GM12864 (cell line): ENCODE data around the gene MT3.
"Not testable (repeated sequence)": the region's sequence is repeated elsewhere in the genome, so short reads cannot be mapped to it uniquely, and the experiment has no call there.

Source experiments
- DNase-seq: peaks from one replicate; pipeline ENCODE4 v3.0.0-alpha.2; 2011; ENCODE audit warnings: low read depth
- H3K4me3 ChIP-seq: 2 replicates; pipeline ENCODE4 v1.5.1; 2011; ENCODE audit warnings: mild to moderate bottlenecking, low read depth, low read length, control low read depth
- TF ChIP-seq, protein P1 (sequence below): IDR thresholded peaks from 2 replicates; pipeline ENCODE4 v1.5.1; 2011; ENCODE audit warnings: low read depth, mild to moderate bottlenecking, moderate library complexity, low read length, control low read depth, inconsistent platforms; ENCODE audit errors: missing control alignments

Gene MT3

DNA sequence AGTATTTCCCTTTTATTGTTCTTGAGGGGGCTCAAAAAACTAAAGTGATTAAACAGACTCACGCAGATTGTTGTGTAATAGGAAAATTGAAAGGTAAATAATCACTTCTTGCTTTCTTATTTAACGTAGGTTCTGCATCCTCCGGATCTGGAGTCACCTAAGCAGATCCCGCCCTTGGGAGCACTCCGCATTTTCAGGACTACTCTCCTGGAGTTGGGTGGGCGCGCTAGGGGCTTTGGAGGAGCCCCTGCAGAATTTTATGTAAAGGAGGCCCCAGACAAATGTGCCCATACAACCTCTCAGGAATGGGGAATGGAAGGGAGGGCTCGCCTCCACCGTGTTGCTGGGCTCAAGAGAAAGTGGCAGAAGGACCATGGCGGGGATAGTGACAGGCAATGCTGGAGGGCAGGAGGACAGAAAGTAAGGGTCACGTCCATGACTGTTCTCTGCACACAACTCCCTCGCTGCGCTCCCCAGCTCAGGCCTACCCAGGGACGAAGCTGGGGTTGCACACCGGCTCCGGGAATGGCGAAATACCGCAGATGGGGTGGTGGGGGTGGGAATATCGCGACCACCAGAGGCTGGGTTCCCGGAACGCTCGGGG lies 27.4 kb downstream of the MT3 start:
- TF ChIP-seq, protein P1, sequence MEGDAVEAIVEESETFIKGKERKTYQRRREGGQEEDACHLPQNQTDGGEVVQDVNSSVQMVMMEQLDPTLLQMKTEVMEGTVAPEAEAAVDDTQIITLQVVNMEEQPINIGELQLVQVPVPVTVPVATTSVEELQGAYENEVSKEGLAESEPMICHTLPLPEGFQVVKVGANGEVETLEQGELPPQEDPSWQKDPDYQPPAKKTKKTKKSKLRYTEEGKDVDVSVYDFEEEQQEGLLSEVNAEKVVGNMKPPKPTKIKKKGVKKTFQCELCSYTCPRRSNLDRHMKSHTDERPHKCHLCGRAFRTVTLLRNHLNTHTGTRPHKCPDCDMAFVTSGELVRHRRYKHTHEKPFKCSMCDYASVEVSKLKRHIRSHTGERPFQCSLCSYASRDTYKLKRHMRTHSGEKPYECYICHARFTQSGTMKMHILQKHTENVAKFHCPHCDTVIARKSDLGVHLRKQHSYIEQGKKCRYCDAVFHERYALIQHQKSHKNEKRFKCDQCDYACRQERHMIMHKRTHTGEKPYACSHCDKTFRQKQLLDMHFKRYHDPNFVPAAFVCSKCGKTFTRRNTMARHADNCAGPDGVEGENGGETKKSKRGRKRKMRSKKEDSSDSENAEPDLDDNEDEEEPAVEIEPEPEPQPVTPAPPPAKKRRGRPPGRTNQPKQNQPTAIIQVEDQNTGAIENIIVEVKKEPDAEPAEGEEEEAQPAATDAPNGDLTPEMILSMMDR: no peak
- DNase-seq: no peak
- H3K4me3 ChIP-seq: peak overlapping the region; percentile 31

DNA sequence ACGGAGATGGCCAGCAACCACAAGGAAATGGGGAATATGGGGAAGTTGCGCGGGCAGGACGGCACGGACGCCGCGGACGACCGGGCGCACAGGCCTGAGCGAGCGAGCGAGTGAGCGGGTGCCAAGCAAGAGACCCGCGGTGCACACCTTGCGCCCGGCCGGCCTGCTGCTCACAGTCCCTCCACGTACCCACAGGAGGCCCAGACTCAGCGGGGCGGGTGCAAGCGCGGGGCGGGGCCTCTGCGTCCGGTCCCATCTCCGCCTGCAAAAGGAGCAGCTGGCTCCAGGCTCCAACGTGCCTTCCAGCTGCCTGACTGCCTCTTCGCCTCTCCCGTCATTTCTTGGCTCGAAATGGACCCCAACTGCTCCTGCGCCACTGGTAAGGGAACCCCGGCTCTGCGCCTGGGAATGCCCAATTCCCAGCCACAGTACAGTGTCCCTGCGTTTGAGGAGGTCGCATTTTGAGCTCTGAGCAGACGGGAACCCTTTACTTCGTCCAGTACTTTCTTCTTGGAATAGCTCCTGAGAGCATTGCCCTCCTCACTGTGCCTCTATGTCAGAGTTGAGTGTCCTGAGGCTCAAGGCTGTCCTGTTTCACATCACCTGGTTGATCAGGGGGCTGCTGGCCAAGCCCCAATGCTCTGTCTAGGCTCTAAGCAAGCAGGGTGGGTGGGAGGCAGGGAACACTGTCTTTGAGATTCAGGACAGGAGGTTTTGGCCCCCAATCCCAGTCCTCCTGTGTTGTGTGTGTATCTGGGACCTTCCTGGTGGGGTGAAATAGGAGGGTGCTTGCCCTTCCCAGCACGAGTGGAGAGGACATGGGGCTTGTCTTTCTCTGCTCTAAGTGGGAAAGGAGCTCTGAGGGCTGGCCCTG lies 28.1 kb downstream of the MT3 start:
- TF ChIP-seq, protein P1: no peak
- no peak for DNase-seq
- peak overlapping the region; percentile 31 for H3K4me3 ChIP-seq

DNA sequence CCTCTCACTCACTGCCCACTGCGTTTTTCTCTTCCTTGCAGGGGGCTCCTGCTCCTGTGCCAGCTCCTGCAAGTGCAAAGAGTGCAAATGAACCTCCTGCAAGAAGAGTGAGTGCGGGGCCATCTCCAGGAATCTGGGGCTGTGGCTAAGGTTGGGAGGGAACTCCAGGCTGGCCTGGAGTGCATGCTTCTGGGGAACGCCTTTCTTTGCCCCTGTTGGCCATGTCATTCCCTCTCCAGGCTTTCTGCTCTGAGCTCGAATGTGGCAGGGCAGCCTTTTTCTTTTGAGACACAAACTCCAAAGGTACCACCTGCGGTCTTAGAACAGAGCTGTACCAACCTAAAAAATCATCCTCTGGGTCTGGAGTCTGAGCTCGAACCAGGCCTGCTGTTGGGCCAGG lies 28.8 kb downstream of the MT3 start:
- TF ChIP-seq, protein P1: no peak

DNA sequence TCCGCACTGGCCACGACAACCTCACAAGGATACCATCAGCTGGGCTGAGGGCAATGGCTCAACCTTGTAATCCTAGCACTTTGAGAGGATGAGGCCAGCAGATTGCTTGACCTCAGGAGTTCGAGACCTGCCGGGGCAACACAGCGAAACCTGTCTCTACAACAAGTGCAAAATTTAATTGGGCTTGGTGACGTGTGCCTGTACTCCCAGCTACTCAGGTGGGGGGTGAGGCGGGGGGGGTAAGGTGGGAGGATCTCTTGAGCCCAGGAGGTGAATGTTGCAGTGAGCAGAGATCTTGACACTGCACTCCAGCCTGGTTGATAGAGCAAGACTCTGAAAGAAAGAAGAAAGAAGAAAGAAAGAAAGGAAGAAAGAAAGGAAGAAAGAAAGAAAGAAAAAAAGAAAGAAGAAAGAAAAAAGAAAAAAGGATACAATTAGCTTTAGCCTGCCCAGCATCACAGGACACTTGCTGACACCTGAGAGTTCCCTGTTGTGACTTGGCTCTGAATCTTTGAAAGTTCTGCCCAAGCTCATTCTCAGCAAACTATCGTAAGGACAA lies 31.1 kb downstream of the MT3 start:
- TF ChIP-seq, protein P1: no peak
- no peak overlapping the region for H3K4me3 ChIP-seq
- no peak for DNase-seq

More for the DNA sequence above, 28.8 kb downstream of the MT3 start:
- H3K4me3 ChIP-seq: no peak overlapping the region
- DNase-seq: no peak

DNA sequence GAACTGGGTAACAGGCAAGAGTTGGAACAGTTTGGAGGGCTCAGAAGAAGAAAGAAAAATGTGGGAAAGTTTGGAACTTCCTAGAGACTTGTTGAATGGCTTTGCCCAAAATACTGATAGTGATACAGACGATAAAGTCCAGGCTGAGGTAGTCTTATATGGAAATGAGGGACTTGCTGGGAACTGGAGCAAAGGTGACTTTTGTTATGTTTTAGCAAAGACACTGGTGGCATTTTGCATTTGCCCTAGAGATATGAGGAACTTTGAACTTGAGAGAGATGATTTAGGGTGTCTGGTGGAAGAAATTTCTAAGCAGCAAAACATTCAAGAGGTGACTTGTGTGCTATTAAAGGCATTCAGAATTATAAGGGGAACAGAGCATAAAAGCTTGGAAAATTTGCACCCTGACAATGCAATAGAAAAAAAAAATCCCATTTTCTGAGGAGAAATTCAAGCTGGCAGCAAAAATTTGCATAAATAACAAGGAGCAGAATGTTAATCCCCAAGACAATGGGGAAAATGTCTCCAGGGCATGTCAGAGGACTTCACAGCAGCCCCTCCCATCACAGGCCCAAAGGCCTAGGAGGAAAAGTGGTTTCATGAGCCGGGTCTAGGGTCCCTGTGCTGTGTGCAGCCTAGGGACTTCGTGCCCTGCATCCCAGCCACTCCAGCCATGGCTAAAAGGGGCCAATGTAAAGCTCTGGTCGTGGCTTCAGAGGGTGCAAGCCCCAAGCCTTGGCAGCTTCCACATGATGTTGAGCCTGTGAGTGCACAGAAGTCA lies 32.5 kb downstream of the MT3 start:
- not testable (repeated sequence) for DNase-seq, H3K4me3 ChIP-seq

DNA sequence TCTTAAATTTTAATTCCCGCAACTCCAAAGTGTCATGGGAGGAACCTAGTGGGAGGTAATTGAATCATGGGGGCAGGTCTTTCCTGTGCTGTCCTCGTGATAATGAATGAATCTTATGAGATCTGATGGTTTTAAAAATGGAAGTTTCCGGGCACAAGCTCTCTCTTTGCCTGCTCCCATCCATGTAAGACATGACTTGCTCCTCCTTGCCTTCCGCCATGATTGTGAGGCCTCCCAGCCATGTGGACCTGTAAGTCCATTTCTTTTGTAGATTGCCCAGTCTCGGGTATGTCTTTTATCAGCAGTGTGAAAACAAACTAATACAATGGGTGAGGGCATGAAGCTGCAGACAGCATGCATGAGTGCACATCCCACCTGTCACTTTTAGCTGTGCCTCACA lies 33.9 kb downstream of the MT3 start:
- not testable (repeated sequence) for DNase-seq, H3K4me3 ChIP-seq

DNA sequence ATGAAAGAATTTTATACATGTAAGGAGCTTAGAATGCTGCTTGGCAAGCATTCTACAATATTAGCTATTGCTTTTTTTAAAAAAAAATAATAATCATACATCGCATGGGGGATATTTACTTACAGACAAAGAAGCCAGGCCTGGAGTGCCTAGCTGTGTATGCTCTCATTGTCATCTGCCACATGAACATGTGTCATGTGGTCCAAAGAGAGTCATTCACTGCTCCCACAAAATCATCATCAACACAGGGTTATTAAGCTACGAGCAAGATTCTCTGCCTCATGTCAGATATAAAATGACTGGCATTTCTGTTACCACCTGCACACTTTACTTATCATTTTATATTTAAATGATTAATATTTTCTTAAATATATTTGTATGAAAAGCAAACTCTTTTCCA lies 34.3 kb downstream of the MT3 start:
- TF ChIP-seq, protein P1: no peak
- no peak for DNase-seq
- no peak overlapping the region for H3K4me3 ChIP-seq
